HepG2 (cell line): Measurements from ENCODE around the gene KIF3C. TPM values are rescaled to one million over a fixed set of nuclear protein-coding genes. Genes with fewer than 3 reads are reported as not detected.

Experiments
- ATF7-NPFF ChIP-seq: sonication (generic); formaldehyde crosslinking; IDR thresholded peaks from 2 replicates; pipeline ENCODE4 v1.8.1; 2023; ENCODE audit warnings: mild to moderate bottlenecking, low read depth, missing genetic modification reagents, moderate library complexity
- BORCS8-MEF2B ChIP-seq: sonication (generic); formaldehyde crosslinking; IDR thresholded peaks from 2 replicates; pipeline ENCODE4 v1.8.0; 2022; ENCODE audit warnings: mild to moderate bottlenecking, missing genetic modification reagents
- HNF1B ChIP-seq: sonication (generic); formaldehyde crosslinking; IDR thresholded peaks from 2 replicates; pipeline ENCODE4 v1.5.1; 2020; ENCODE audit warnings: mild to moderate bottlenecking, moderate library complexity, missing genetic modification reagents
- MZF1 ChIP-seq: sonication (generic); formaldehyde crosslinking; IDR thresholded peaks from 2 replicates; pipeline ENCODE4 v1.8.1; 2023; ENCODE audit warnings: mild to moderate bottlenecking, missing genetic modification reagents, borderline replicate concordance
- NFRKB ChIP-seq: fragments of 450-650 bp; IDR thresholded peaks from 2 replicates; pipeline ENCODE4 v1.6.1; 2017
- NR2F2 ChIP-seq: IDR thresholded peaks from 2 replicates; pipeline ENCODE4 v1.6.1; 2012; ENCODE audit warnings: low read depth, inconsistent platforms, borderline replicate concordance
- PRDM10 ChIP-seq: sonication (generic); formaldehyde crosslinking; IDR thresholded peaks from 2 replicates; pipeline ENCODE4 v1.4.0; 2020; ENCODE audit warnings: low read depth, missing genetic modification reagents
- SALL1 ChIP-seq: sonication (generic); formaldehyde crosslinking; IDR thresholded peaks from 2 replicates; pipeline ENCODE4 v1.8.0; 2022; ENCODE audit warnings: mild to moderate bottlenecking, missing genetic modification reagents
- SMAD9 ChIP-seq: sonication (generic); formaldehyde crosslinking; IDR thresholded peaks from 2 replicates; pipeline ENCODE4 v1.5.1; 2020; ENCODE audit warnings: mild to moderate bottlenecking, missing genetic modification reagents
- TBL1XR1 ChIP-seq: fragments of 150-350 bp; IDR thresholded peaks from 2 replicates; pipeline ENCODE4 v1.6.1; 2014; ENCODE audit warnings: borderline replicate concordance, low read length; ENCODE audit not compliant: partially characterized antibody
- XRCC5 ChIP-seq: fragments of 200-400 bp; formaldehyde crosslinking; optimal IDR thresholded peaks from 2 replicates; pipeline ENCODE3; 2017; ENCODE audit warnings: mild to moderate bottlenecking, low read length
- ZBTB34 ChIP-seq: sonication (generic); formaldehyde crosslinking; IDR thresholded peaks from 2 replicates; pipeline ENCODE4 v1.8.0; 2022; ENCODE audit warnings: mild to moderate bottlenecking, missing genetic modification reagents
- ZBTB37 ChIP-seq: sonication (generic); formaldehyde crosslinking; IDR thresholded peaks from 2 replicates; pipeline ENCODE4 v1.4.0; 2020; ENCODE audit warnings: mild to moderate bottlenecking, missing genetic modification reagents
- ZNF280B ChIP-seq: sonication (generic); formaldehyde crosslinking; IDR thresholded peaks from 2 replicates; pipeline ENCODE4 v1.5.0; 2020; ENCODE audit warnings: missing genetic modification reagents, mild to moderate bottlenecking, borderline replicate concordance
- ZNF331 ChIP-seq: sonication (generic); formaldehyde crosslinking; IDR thresholded peaks from 2 replicates; pipeline ENCODE4 v1.4.0; 2020; ENCODE audit warnings: missing genetic modification reagents
- ZNF615 ChIP-seq: sonication (generic); formaldehyde crosslinking; IDR thresholded peaks from 2 replicates; pipeline ENCODE4 v1.5.0; 2020; ENCODE audit warnings: mild to moderate bottlenecking, missing genetic modification reagents, borderline replicate concordance
- ZNF703 ChIP-seq: sonication (generic); formaldehyde crosslinking; IDR thresholded peaks from 2 replicates; pipeline ENCODE4 v1.5.1; 2020; ENCODE audit warnings: missing genetic modification reagents, mild to moderate bottlenecking, moderate library complexity, borderline replicate concordance
- polyA plus RNA-seq, 8 experiments: library from polyadenylated mRNA; depleted of rRNA in 3 of 8; stranded (reverse) in 7 of 8; unstranded in 1 of 8; fragments of >200 nt; fragmentation: Illumina TruSeq in 4 of 8; extraction: Trizol in 4 of 8; gene quantifications; 2 replicates each; pipeline versions ENCODE4 v1.2.1 to v1.2.3, GENCODE V29; 2011 to 2016; ENCODE audit warnings: low read depth in 4 of 8, missing spikeins in 1 of 8, mixed read lengths in 1 of 8; ENCODE audit not compliant: insufficient read depth in 1 of 8
- total RNA-seq, 5 experiments: library from RNA; depleted of rRNA; stranded (reverse); fragments of >200 nt; fragmentation: Illumina TruSeq; extraction: Trizol; gene quantifications; 2 replicates each; pipeline ENCODE4 v1.2.3, GENCODE V29; 2016; ENCODE audit warnings: low read depth in 1 of 5

The KIF3C gene
- total and polyA plus RNA-seq, 2 of the 13 experiments (the other 11 are each of a cell fraction or from before 2014, with no cell fraction given): 3.6 to 4.9 TPM

- no peak for TF ChIP-seq ZNF703 (CRISPR knock-in tag)
- peak; percentile 40; the same call in 1 of the 2 replicates for TF ChIP-seq SALL1 (CRISPR knock-in tag)
- TF ChIP-seq ZBTB34: peak; percentile 66; the same call in 1 of the 2 replicates
- TF ChIP-seq TBL1XR1: no peak
- TF ChIP-seq NR2F2: no peak
- 0 out of 2 replicates have a peak, but pooled peaks have one; percentile 40 for TF ChIP-seq MZF1 (CRISPR knock-in tag)
- TF ChIP-seq ZNF615 (CRISPR knock-in tag): no peak
- peak; percentile 64; the same call in 1 of the 2 replicates for TF ChIP-seq BORCS8-MEF2B (CRISPR knock-in tag)
- TF ChIP-seq NFRKB: no peak
- peak; percentile 61; the same call in 1 of the 2 replicates for TF ChIP-seq ATF7-NPFF (CRISPR knock-in tag)
- TF ChIP-seq ZNF280B (CRISPR knock-in tag): peak; percentile 19; the same call in 1 of the 2 replicates
- peak; percentile 27 for TF ChIP-seq HNF1B (CRISPR knock-in tag)
- 0 out of 2 replicates have a peak, but pooled peaks have one; percentile 27 for TF ChIP-seq ZNF331
- TF ChIP-seq ZBTB37: 0 out of 2 replicates have a peak, but pooled peaks have one; percentile 17
- 0 out of 2 replicates have a peak, but pooled peaks have one; percentile 44 for TF ChIP-seq SMAD9 (CRISPR knock-in tag)
- TF ChIP-seq PRDM10 (CRISPR knock-in tag): peak; percentile 12; the same call in 1 of the 2 replicates
- TF ChIP-seq XRCC5: peak; percentile 62
Measured at GRCh38 chr2:25981596-25982272, 563 bp downstream of the KIF3C start (continued).
